ENCODE results near the gene OR51A7. TPM values are rescaled to one million over a fixed set of nuclear protein-coding genes. Genes with fewer than 3 reads are reported as not detected.

OR51A7 gene
- total RNA-seq, 1 experiment from 2014 or later = not detected

DNA sequence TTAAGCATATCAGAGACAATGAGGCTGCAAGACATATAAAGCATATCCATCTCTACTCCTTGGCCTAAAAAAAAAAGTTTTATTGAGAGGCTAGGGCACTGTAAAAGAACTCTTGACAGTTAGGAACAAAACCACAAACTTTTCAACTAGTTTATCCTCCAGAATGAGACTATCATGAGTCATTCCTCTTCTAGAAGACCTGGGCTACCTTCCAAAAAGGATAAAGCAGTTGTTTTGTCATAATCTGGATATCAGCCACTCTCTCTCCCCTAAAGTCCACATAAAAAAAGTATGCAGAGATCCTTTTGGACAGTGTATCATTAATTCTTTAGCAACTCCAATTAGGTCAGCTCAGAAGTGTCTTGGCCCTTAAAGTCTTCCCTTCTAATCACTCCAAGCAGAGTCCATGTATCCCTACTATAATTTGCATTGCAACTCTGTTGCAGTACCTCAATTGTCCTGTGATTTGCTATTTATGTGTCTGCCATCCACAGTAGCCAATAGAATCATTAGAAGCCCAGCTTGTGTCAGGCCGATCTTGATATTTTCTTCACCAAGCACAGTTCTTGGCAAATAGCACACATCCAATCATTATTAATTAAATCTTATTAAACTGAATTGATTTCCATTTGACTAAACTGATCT lies 11.5 kb upstream of the OR51A7 start:
- CTCF ChIA-PET = no interaction called here
- H3K9me2 ChIP-seq (ENCODE audit: insufficient read depth) = no peaks in the 10 kb centered on the region
- H4K20me1 ChIP-seq (ENCODE audit: insufficient read depth) = no peaks in the 10 kb centered on the region; the same call in 1 of the 2 replicates
- H3K9ac ChIP-seq (ENCODE audit: low read length) = no peak overlapping the region
- intact Hi-C loops (cut with micrococcal nuclease) = no loop called here
- no peaks in the 10 kb centered on the region for H3K79me2 ChIP-seq (ENCODE audit: insufficient read depth, low read length)
- no peaks in the 10 kb centered on the region for H3K9me3 ChIP-seq (ENCODE audit: control insufficient read depth in 1 of 2, insufficient read depth in 1 of 2, low read depth in 1 of 2, low read length in 2 of 2)
- H3K27me3 ChIP-seq (ENCODE audit: insufficient read depth, low read length) = peaks cover 15% of the 10 kb centered on the region
- ATAC-seq (peak; percentile 80), DNase-seq (ENCODE audit: low read depth, low spot score) (no peak)
- H3K4me2 ChIP-seq (ENCODE audit: low read length) = no peak overlapping the region
- no peaks in the 10 kb centered on the region for H3K36me3 ChIP-seq (ENCODE audit: control insufficient read depth in 1 of 2, insufficient read depth in 2 of 2, low read length in 2 of 2)
- TF ChIP-seq JUND (IDR thresholded peaks at IDR 0.05) (no peak), FOSL1 (IDR thresholded peaks at IDR 0.05; ENCODE audit: low read depth) (peak; percentile 61), TCF7L2 (IDR thresholded peaks at IDR 0.05; ENCODE audit: borderline replicate concordance, extremely low read depth, insufficient read depth, insufficient read length) (no peak)
- TF ChIP-seq, protein P1, sequence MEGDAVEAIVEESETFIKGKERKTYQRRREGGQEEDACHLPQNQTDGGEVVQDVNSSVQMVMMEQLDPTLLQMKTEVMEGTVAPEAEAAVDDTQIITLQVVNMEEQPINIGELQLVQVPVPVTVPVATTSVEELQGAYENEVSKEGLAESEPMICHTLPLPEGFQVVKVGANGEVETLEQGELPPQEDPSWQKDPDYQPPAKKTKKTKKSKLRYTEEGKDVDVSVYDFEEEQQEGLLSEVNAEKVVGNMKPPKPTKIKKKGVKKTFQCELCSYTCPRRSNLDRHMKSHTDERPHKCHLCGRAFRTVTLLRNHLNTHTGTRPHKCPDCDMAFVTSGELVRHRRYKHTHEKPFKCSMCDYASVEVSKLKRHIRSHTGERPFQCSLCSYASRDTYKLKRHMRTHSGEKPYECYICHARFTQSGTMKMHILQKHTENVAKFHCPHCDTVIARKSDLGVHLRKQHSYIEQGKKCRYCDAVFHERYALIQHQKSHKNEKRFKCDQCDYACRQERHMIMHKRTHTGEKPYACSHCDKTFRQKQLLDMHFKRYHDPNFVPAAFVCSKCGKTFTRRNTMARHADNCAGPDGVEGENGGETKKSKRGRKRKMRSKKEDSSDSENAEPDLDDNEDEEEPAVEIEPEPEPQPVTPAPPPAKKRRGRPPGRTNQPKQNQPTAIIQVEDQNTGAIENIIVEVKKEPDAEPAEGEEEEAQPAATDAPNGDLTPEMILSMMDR (IDR thresholded peaks at IDR 0.05 in 2 of 3, conservative IDR thresholded peaks at IDR 0.05 in 1 of 3; ENCODE audit: borderline replicate concordance in 1 of 3, insufficient read depth in 1 of 3, low read depth in 2 of 3, low read length in 2 of 3) = peak in 2 of 3 experiments; percentile 27 to 33; a peak in 2 of 6 replicates
- POLR2A ChIA-PET = no interaction called here
- peaks cover 0 to 6% of the 10 kb centered on the region in 2 experiments; a peak in 2 of 4 replicates for H3K4me1 ChIP-seq (ENCODE audit: control insufficient read depth in 1 of 2, insufficient read depth in 2 of 2, low read length in 2 of 2)
- H2AFZ ChIP-seq (ENCODE audit: low read depth, low read length, poor library complexity, severe bottlenecking) = no peak overlapping the region
- H3K27ac ChIP-seq (ENCODE audit: low read depth, low read length) = no peak overlapping the region
- RAD21 ChIA-PET (ENCODE audit: low non-redundant PET in 1 of 2, low total read pairs in 2 of 2, uncharacterized antibody in 2 of 2, unreplicated experiment in 2 of 2) = no interaction called here
- H3K4me3 ChIP-seq (replicated peaks in 1 of 2; ENCODE audit: low read depth in 1 of 2, low read length in 2 of 2) = no peak overlapping the region
- BruUV-seq (replicated peaks) = no TSS peak

DNA sequence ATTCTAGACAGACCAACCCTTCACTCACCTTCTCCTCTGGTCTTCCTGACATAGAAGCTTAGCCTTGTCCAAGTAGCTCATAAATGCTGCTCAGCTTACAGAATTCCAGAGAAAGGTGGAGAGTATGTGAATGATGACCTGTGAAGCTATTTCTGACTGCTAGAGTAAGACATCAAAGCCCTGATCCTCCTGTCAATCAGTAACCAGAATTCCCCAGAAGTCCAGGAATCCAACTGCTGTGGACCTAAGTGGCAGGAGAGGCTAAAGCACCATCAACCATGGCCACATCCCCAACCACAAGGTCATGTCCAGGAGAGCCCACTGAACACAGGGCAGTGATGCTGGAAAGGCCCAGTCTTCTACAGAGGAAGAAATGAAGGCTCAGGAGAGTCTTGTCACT lies 13.0 kb downstream of the OR51A7 start:
- intact Hi-C loops (cut with micrococcal nuclease) = no loop called here
- H2AFZ ChIP-seq (ENCODE audit: low read depth, low read length, poor library complexity, severe bottlenecking) = no peak overlapping the region
- H3K9ac ChIP-seq (ENCODE audit: low read length) = no peak overlapping the region
- peaks cover 40% of the 10 kb centered on the region for H3K27me3 ChIP-seq (ENCODE audit: insufficient read depth, low read length)
- no peak overlapping the region for H3K4me2 ChIP-seq (ENCODE audit: low read length)
- POLR2A ChIA-PET = no interaction called here
- DNase-seq (ENCODE audit: low read depth, low spot score) (no peak), ATAC-seq (no peak)
- no peaks in the 10 kb centered on the region for H3K9me3 ChIP-seq (ENCODE audit: control insufficient read depth in 1 of 2, insufficient read depth in 1 of 2, low read depth in 1 of 2, low read length in 2 of 2)
- H3K4me3 ChIP-seq (replicated peaks in 1 of 2; ENCODE audit: low read depth in 1 of 2, low read length in 2 of 2) = no peak overlapping the region
- no peaks in the 10 kb centered on the region for H3K4me1 ChIP-seq (ENCODE audit: control insufficient read depth in 1 of 2, insufficient read depth in 2 of 2, low read length in 2 of 2)
- H3K79me2 ChIP-seq (ENCODE audit: insufficient read depth, low read length) = no peaks in the 10 kb centered on the region
- TF ChIP-seq RAD21 (IDR thresholded peaks at IDR 0.05; ENCODE audit: low read depth) = no peak
- no peak for TF ChIP-seq CBX3 (IDR thresholded peaks at IDR 0.05; ENCODE audit: low read depth)
- no peak for TF ChIP-seq SP1 (IDR thresholded peaks at IDR 0.05; ENCODE audit: low read depth)
- TF ChIP-seq, protein P1 (IDR thresholded peaks at IDR 0.05 in 2 of 3, conservative IDR thresholded peaks at IDR 0.05 in 1 of 3; ENCODE audit: borderline replicate concordance in 1 of 3, insufficient read depth in 1 of 3, low read depth in 2 of 3, low read length in 2 of 3) = no peak
- TF ChIP-seq, protein P2, sequence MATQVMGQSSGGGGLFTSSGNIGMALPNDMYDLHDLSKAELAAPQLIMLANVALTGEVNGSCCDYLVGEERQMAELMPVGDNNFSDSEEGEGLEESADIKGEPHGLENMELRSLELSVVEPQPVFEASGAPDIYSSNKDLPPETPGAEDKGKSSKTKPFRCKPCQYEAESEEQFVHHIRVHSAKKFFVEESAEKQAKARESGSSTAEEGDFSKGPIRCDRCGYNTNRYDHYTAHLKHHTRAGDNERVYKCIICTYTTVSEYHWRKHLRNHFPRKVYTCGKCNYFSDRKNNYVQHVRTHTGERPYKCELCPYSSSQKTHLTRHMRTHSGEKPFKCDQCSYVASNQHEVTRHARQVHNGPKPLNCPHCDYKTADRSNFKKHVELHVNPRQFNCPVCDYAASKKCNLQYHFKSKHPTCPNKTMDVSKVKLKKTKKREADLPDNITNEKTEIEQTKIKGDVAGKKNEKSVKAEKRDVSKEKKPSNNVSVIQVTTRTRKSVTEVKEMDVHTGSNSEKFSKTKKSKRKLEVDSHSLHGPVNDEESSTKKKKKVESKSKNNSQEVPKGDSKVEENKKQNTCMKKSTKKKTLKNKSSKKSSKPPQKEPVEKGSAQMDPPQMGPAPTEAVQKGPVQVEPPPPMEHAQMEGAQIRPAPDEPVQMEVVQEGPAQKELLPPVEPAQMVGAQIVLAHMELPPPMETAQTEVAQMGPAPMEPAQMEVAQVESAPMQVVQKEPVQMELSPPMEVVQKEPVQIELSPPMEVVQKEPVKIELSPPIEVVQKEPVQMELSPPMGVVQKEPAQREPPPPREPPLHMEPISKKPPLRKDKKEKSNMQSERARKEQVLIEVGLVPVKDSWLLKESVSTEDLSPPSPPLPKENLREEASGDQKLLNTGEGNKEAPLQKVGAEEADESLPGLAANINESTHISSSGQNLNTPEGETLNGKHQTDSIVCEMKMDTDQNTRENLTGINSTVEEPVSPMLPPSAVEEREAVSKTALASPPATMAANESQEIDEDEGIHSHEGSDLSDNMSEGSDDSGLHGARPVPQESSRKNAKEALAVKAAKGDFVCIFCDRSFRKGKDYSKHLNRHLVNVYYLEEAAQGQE (IDR thresholded peaks at IDR 0.05; ENCODE audit: low read depth) = no peak
- no peaks in the 10 kb centered on the region; the same call in 1 of the 2 replicates for H3K9me2 ChIP-seq (ENCODE audit: insufficient read depth)
- RAD21 ChIA-PET (ENCODE audit: low non-redundant PET in 1 of 2, low total read pairs in 2 of 2, uncharacterized antibody in 2 of 2, unreplicated experiment in 2 of 2) = no interaction called here
- H3K27ac ChIP-seq (ENCODE audit: low read depth, low read length) = no peak overlapping the region
- CTCF ChIA-PET = no interaction called here
- H3K36me3 ChIP-seq (ENCODE audit: control insufficient read depth in 1 of 2, insufficient read depth in 2 of 2, low read length in 2 of 2) = no peaks in the 10 kb centered on the region
- BruUV-seq (replicated peaks) = no TSS peak
- no peaks in the 10 kb centered on the region for H4K20me1 ChIP-seq (ENCODE audit: insufficient read depth)
